Mucosa of descending colon (tissue), 3 donors: ENCODE measurements around the gene IL1RAPL2. TPM values are rescaled to one million over a fixed set of nuclear protein-coding genes. Genes with fewer than 3 reads are reported as not detected.

Experiments
- ATAC-seq: fragments of 200-7000 bp; cut with Tn5 transposase; one replicate; pipeline ENCODE4 v1.9.1; 2020; ENCODE audit warnings: mild to moderate bottlenecking, moderate library complexity
- DNase-seq, 3 donors: peaks; one replicate each; pipeline ENCODE4 v3.0.0-alpha.2; 2020
- H3K36me3 ChIP-seq: fragments of 200-600 bp; one replicate; pipeline ENCODE4 v1.8.0; 2021; ENCODE audit warnings: low read depth, mild to moderate bottlenecking
- H3K4me1 ChIP-seq: fragments of 200-600 bp; one replicate; pipeline ENCODE4 v1.8.0; 2021; ENCODE audit warnings: low read depth, mild to moderate bottlenecking
- H3K4me3 ChIP-seq: fragments of 200-600 bp; one replicate; pipeline ENCODE4 v1.8.0; 2021; ENCODE audit warnings: mild to moderate bottlenecking
- H3K9me3 ChIP-seq: fragments of 200-600 bp; one replicate; pipeline ENCODE4 v1.8.0; 2021; ENCODE audit warnings: mild to moderate bottlenecking
- CTCF ChIP-seq: fragments of 200-600 bp; IDR thresholded peaks from one replicate; pipeline ENCODE4 v1.8.0; 2022; ENCODE audit warnings: antibody characterized with exemption, mild to moderate bottlenecking
- intact Hi-C, 2 donors: fragments of 100-400 bp; cut with DNase I in 1 of 2; cut with micrococcal nuclease in 1 of 2; formaldehyde crosslinking; loops; one replicate each; pipeline versions ENCODE4 v1.11.0 to v1.11.1; 2022; cut with DNase I, micrococcal nuclease
- total RNA-seq, 3 donors: library from RNA; stranded (reverse); fragmentation: NEBNext Ultra II Directional in 2 of 3; extraction: Animal tissue kit (Norgen Biotek cat#: 25700) in 2 of 3; gene quantifications; one replicate each; pipeline versions ENCODE4 v1.2.1 to v1.2.4, GENCODE V29; 2021 to 2023
- donor health status: DM: no; HTN: no; CAD: no; lungs with moderate emphysema.
- donor health status: DM: no; HTN: no; CAD: no.
- donor health status: DM: no; HTN: yes; CAD: no.

IL1RAPL2 gene
- total RNA-seq, 3 donors from 2014 or later: 0.19 TPM; not detected in 2

GRCh38 chrX:105323928-105324327, 757.9 kb downstream of the IL1RAPL2 start:
- no peaks in the 10 kb centered on the region for H3K9me3 ChIP-seq
- no peaks in the 10 kb centered on the region for H3K36me3 ChIP-seq
- no peaks in the 10 kb centered on the region for H3K4me1 ChIP-seq
- intact Hi-C loops: no loop called here
- no peak for ATAC-seq
- no peak for DNase-seq
- H3K4me3 ChIP-seq: no peak overlapping the region
- TF ChIP-seq CTCF: no peak

GRCh38 chrX:105328773-105329172, 762.8 kb downstream of the IL1RAPL2 start:
- ATAC-seq (no peak), DNase-seq (no peak)
- no peaks in the 10 kb centered on the region for H3K4me1 ChIP-seq
- TF ChIP-seq CTCF: no peak
- intact Hi-C loops: no loop called here
- no peaks in the 10 kb centered on the region for H3K9me3 ChIP-seq
- no peak overlapping the region for H3K4me3 ChIP-seq
- H3K36me3 ChIP-seq: no peaks in the 10 kb centered on the region

GRCh38 chrX:105331244-105331643, 765.2 kb downstream of the IL1RAPL2 start:
- no peaks in the 10 kb centered on the region for H3K4me1 ChIP-seq
- H3K9me3 ChIP-seq: no peaks in the 10 kb centered on the region
- DNase-seq (no peak), ATAC-seq (no peak)
- no peaks in the 10 kb centered on the region for H3K36me3 ChIP-seq
- intact Hi-C loops: no loop called here
- no peak overlapping the region for H3K4me3 ChIP-seq
- no peak for TF ChIP-seq CTCF

GRCh38 chrX:105347373-105347772, 781.4 kb downstream of the IL1RAPL2 start:
- no peak overlapping the region for H3K4me3 ChIP-seq
- no peaks in the 10 kb centered on the region for H3K9me3 ChIP-seq
- no peaks in the 10 kb centered on the region for H3K4me1 ChIP-seq
- H3K36me3 ChIP-seq: no peaks in the 10 kb centered on the region
- no peak for DNase-seq
- intact Hi-C loops: no loop called here
- no peak for ATAC-seq
- no peak for TF ChIP-seq CTCF

- H3K4me1 ChIP-seq: no peaks in the 10 kb centered on the region
- DNase-seq (no peak), ATAC-seq (no peak)
- H3K36me3 ChIP-seq: no peaks in the 10 kb centered on the region
- no peak overlapping the region for H3K4me3 ChIP-seq
- TF ChIP-seq CTCF: no peak
- intact Hi-C loops: no loop called here
- no peaks in the 10 kb centered on the region for H3K9me3 ChIP-seq
Observed at GRCh38 chrX:105349476-105349875, 783.5 kb downstream of the IL1RAPL2 start.

- H3K4me1 ChIP-seq: no peaks in the 10 kb centered on the region
- no peak overlapping the region for H3K4me3 ChIP-seq
- DNase-seq (no peak), ATAC-seq (no peak)
- intact Hi-C loops: no loop called here
- no peaks in the 10 kb centered on the region for H3K36me3 ChIP-seq
- TF ChIP-seq CTCF: no peak
- H3K9me3 ChIP-seq: no peaks in the 10 kb centered on the region
Observed at GRCh38 chrX:105375816-105376215, 809.8 kb downstream of the IL1RAPL2 start.
